RKO (cell line): ENCODE data around the gene SLC15A3.
"Not testable (repeated sequence)": the region's sequence is repeated elsewhere in the genome, so short reads cannot be mapped to it uniquely, and the experiment has no call there.

ENCODE experiments used
- DNase-seq: peaks from one replicate; pipeline ENCODE4 v3.0.0-alpha.2; 2016; ENCODE audit warnings: low spot score

SLC15A3 gene

GRCh38 chr11:60913793-60914632 lies 38.0 kb downstream of the SLC15A3 start, which contains the start of gene TMEM109:
TMEM109 (plus strand) TSS chr11:60914158; CDS start chr11:60919694, 5,536 bp downstream.
- DNase-seq, result peak; percentile 92

GRCh38 chr11:60912851-60913528 lies 39.0 kb downstream of the SLC15A3 start:
- DNase-seq, result no peak

DNA sequence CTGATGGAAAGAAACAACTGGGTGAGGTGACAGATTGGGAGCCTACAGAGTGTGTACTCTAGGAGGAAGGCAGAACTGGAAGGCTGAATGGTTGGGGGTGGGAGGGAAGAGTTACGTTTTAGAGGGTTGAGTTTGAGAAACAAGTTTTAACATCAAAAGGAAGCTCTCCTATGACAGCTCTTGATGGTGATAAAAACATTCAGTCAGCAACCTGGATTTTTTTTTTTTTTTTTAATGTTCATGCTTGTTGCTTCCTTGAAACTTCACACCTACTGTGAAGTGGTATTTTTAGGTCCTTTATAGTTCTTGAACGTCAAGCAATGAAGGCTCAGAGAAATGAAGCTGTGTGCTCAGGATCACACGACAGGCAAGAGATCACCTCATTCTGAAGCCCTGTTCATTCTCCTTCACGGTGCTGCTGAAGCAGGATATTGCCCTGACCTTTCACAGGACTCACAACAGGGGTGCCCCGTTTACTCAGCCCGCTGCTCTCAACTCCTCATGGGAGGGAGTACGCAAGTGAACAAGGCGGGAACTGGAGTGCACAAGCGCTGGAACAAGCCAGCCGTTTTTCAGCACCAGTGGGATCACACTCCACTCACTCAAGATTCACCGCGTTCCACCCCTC lies 39.6 kb downstream of the SLC15A3 start:
- no peak for DNase-seq

DNA sequence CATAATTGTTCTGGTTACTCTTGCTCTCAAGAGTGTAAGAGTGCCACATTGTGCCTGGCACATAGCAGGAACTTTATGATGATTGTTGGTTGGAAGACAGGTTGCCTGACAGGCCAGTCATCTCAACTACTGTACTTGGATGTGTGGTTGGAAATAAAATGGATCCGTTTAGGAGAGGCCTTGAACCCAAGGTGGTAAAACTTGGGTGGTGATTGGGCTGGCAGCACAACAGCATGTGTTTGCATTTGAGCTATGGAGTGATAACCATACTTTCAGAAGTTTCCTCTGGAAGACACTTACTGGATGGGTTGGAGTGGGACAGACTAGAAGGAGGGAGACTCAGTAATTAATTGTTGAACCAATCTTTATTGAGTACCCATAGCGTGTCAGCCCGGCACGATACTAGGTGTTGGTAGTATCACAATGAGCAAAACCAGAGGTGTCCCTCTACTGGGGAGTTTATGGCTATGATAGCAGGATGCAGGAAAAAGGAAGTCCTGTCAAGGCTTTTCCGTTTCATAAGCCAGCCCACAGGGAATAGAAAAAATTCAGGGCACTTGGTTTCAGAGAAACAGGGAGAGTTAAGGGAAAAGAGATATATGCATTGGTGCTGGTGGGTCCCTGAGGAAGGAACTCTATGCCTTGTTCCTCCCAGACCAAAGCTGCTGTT lies 41.1 kb downstream of the SLC15A3 start:
- DNase-seq, result no peak

GRCh38 chr11:60910281-60910687 lies 41.7 kb downstream of the SLC15A3 start:
- no peak for DNase-seq

DNA sequence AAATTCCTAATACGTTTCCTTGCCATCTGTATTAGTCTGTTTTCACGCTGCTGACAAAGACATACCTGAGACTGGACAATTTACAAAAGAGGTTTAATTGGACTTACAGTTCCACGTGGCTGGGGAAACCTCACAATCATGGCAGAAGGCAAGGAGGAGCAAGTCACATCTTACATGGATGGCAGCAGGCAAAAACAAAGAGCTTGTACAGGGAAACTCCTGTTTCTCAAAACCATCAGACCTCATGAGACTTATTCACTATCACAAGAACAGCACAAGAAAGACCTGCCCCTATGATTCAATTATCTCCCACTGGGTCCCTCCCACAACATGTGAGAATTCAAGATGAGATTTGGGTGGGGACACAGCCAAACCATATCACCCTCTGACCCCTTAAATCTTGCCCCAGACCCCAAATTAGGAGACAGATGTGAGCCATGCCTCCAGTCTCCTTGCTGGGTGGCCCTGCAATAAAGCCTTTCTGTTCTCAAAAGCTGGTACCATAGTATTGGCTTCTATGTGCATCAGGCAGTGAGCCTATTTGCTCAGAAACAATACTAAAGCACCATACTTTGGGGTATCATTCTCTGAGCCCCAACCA lies 42.2 kb downstream of the SLC15A3 start:
- not testable (repeated sequence) for DNase-seq

- no peak for DNase-seq
Observed at GRCh38 chr11:60908803-60909202, 43.2 kb downstream of the SLC15A3 start.

- DNase-seq, result peak; percentile 96
Observed at GRCh38 chr11:60906132-60906972, 45.6 kb downstream of the SLC15A3 start, which contains the start of gene PRPF19. PRPF19 (minus strand) TSS chr11:60906585; CDS start chr11:60906382, 203 bp downstream.

- DNase-seq, result peak; percentile 80
Observed at GRCh38 chr11:60905551-60906113, 46.3 kb downstream of the SLC15A3 start.

DNA sequence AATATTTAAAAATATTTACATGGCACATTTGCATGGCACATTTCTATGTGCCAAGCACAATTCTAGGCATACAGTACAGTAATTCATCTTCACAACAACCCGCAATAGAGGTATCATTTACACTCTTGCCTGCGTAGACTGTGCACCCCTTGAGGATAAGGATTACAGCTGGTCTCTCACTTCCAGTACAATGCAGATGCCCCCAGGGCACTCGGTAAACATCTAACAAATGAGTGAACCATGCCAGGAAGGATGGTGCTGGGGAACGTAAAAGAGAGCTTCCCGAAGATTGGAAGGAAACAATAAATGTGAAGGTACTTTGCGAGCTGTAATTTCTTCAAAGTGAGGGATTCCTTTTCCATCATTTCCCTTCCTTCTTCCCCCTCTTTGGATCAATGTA lies 46.9 kb downstream of the SLC15A3 start:
- no peak for DNase-seq

GRCh38 chr11:60902625-60903024 lies 49.4 kb downstream of the SLC15A3 start:
- no peak for DNase-seq

DNA sequence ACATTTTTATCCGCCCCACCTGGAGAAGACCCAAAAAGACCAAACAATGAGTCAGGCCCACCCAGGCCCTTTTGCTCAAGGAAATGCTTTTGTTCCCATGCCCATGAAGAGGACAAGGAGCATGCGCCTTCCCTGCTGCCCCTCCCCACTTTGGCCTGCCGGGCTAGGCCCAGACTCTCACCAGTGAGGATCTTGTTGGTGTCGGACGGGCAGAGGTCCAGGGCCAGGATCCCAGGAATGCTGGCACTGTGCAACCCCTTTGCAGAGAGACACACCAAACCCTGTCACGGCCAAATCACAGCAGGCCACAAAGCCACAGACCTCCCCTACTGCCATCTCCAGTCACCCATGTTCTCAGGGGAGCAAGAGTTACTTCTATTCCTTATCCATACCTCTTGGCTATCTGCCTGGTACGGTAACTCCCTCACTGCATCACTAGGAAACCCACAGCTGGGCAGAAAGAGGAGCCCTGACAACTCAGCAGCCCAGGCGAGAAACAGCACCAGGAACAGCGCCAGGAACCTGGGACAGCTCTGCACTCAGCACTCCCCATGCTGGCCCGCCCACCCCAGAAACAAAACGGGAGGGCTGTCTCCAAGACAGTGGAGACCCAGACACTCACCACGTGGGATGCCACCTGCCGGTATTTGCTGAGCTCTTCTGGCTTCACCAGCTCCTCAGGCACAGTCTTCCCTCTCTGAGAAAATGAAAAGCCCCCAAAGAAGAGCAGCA lies 51.1 kb downstream of the SLC15A3 start:
- DNase-seq, result no peak

DNA sequence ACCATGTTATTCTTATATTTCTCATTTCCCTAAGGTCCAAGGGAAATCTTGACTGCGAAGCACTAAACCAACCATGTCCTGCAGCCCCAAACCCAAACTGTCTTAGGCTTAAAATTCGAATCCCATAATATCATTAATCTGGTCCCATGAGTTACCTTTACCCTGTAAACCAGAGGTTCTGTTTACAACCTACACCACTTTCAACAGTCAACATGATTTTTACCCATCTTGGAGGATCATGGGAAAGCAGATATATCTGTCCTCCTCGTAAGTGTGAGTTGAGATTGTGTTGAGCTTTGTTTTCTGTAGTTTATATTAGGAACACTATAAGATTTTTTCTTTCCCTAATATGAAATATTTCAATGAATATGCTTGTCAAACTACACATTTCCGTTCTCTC lies 52.0 kb downstream of the SLC15A3 start:
- DNase-seq, result no peak

GRCh38 chr11:60899046-60899936 lies 52.7 kb downstream of the SLC15A3 start:
- peak; percentile 76 for DNase-seq

DNA sequence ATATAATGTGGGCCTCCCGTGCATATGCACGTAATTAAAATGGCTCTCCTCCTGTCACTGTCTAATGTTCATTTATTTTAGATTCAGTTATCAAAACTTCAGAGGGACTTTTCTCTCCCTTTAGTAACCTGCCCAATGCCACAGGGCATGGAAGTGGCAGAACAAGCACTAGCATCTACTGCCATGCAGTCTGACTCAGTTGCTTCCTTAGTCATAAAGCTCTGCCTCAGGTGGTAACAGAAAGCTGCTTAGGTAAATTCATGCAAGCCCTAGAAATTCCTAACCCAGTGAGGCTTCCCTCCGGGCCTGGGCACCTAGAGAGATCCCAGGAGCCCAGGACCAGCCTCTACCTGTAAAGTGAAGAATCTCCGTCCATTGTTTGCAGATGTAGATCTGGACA lies 54.5 kb downstream of the SLC15A3 start:
- no peak for DNase-seq

DNA sequence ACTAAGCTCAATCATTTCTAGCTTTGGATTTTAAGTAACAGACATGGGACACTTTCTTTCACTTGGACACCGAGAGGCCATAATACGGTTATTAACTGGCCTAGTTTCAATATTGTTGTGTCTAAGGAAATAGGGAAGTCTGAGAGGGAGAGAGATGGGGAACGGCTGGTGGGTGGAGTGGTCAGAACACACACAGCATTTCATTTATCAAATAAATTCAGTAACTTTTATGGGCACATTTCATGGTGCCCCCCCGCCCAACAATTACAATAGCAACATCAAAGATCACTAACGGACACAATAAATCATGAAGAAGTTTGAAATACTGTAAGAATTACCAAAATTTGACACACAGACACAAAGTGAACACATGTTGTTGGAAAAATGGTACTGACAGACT lies 56.3 kb downstream of the SLC15A3 start:
- no peak for DNase-seq

DNA sequence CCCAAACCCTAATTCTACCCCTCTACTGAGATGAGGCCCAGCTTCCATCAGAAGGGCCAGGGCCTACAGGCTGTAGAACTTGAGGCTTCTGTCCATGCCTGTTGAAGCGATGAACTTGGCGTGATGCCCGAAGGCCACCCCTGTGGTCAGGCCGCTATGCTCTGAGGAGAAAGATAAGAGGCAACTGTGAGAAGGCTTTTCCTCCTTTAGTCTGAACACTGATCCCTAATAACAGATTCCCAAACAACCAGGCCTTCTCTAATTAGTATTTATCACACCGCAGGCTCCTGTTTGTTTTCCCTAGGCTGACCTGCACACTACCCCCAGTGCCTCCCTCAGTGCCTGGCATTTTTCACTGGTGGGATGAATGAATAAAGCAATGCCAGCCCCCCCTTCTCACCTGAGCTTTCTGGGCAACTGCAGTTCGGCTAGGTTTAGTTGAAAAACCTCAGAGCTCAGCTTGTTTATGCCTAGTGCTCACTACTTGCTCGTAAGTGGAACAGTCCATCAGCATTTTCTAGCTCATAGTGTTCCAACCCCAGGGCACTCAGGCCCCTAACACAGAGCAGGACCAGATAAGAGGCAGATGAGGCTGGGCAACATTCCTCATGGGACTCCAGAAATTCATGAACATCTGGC lies 60.8 kb downstream of the SLC15A3 start:
- DNase-seq, result no peak

GRCh38 chr11:60890696-60891095 lies 61.3 kb downstream of the SLC15A3 start:
- no peak for DNase-seq
